BLaER1 (cell line): ENCODE data around the gene PLCH1.

Source experiments
- H3K27ac ChIP-seq: shearing (Covaris generic); formaldehyde crosslinking; 2 replicates; pipeline ENCODE4 v1.8.1; 2022
- H3K27me3 ChIP-seq: shearing (Covaris generic); formaldehyde crosslinking; 2 replicates; pipeline ENCODE4 v1.8.1; 2022
- H3K36me3 ChIP-seq: shearing (Covaris generic); formaldehyde crosslinking; 2 replicates; pipeline ENCODE4 v1.8.1; 2022
- H3K4me1 ChIP-seq: shearing (Covaris generic); formaldehyde crosslinking; 2 replicates; pipeline ENCODE4 v1.8.1; 2022
- H3K4me2 ChIP-seq: shearing (Covaris generic); formaldehyde crosslinking; 2 replicates; pipeline ENCODE4 v1.8.1; 2022
- H3K4me3 ChIP-seq: shearing (Covaris generic); formaldehyde crosslinking; 2 replicates; pipeline ENCODE4 v1.8.1; 2022
- H3K9ac ChIP-seq: shearing (Covaris generic); formaldehyde crosslinking; 2 replicates; pipeline ENCODE4 v1.8.1; 2022
- H3K9me3 ChIP-seq: shearing (Covaris generic); formaldehyde crosslinking; 2 replicates; pipeline ENCODE4 v1.8.1; 2022
- H4K20me1 ChIP-seq: shearing (Covaris generic); formaldehyde crosslinking; 2 replicates; pipeline ENCODE4 v1.8.1; 2022
- Cebpa-rat ChIP-seq: shearing (Covaris generic); IDR thresholded peaks from 2 replicates; pipeline ENCODE4 v1.8.1; 2022

The PLCH1 gene

GRCh38 chr3:155365178-155365783, 379.6 kb downstream of the PLCH1 start:
- 0 out of 2 replicates have a peak overlapping the region, but pooled peaks have one; percentile 27 for H3K4me3 ChIP-seq
- no peaks in the 10 kb centered on the region for H4K20me1 ChIP-seq
- TF ChIP-seq Cebpa-rat: no peak
- H3K27me3 ChIP-seq: no peaks in the 10 kb centered on the region
- H3K9me3 ChIP-seq: peaks cover 39% of the 10 kb centered on the region
- no peak overlapping the region for H3K9ac ChIP-seq
- H3K27ac ChIP-seq: no peak overlapping the region
- H3K4me2 ChIP-seq: no peak overlapping the region
- H3K4me1 ChIP-seq: peaks cover 56% of the 10 kb centered on the region
- H3K36me3 ChIP-seq: peaks cover 4% of the 10 kb centered on the region; the same call in 1 of the 2 replicates

GRCh38 chr3:155364492-155364891, 380.4 kb downstream of the PLCH1 start:
- peak overlapping the region; percentile 17; the same call in 1 of the 2 replicates for H3K4me3 ChIP-seq
- peaks cover 4% of the 10 kb centered on the region; the same call in 1 of the 2 replicates for H3K36me3 ChIP-seq
- H3K27ac ChIP-seq: peak overlapping the region; percentile 56
- peaks cover 35% of the 10 kb centered on the region for H3K9me3 ChIP-seq
- peaks cover 48% of the 10 kb centered on the region for H3K4me1 ChIP-seq
- H3K9ac ChIP-seq: no peak overlapping the region
- no peaks in the 10 kb centered on the region for H4K20me1 ChIP-seq
- peak overlapping the region; percentile 46 for H3K4me2 ChIP-seq
- H3K27me3 ChIP-seq: no peaks in the 10 kb centered on the region
- no peak for TF ChIP-seq Cebpa-rat

GRCh38 chr3:155363690-155364070, 381.2 kb downstream of the PLCH1 start:
- Histone ChIP-seq H3K4me1 (peaks cover 40% of the 10 kb centered on the region), H3K9me3 (peaks cover 35% of the 10 kb centered on the region), H3K9ac (no peak overlapping the region; the same call in 1 of the 2 replicates), H3K4me3 (no peak overlapping the region), H3K36me3 (peaks cover 4% of the 10 kb centered on the region; the same call in 1 of the 2 replicates), H3K27me3 (no peaks in the 10 kb centered on the region), H4K20me1 (no peaks in the 10 kb centered on the region), H3K4me2 (peak overlapping the region; percentile 46), H3K27ac (peak overlapping the region; percentile 56)
- TF ChIP-seq Cebpa-rat: no peak

GRCh38 chr3:155362808-155363689, 381.8 kb downstream of the PLCH1 start:
- Histone ChIP-seq H3K9ac (no peak overlapping the region), H3K27ac (no peak overlapping the region), H4K20me1 (no peaks in the 10 kb centered on the region), H3K36me3 (peaks cover 4% of the 10 kb centered on the region; the same call in 1 of the 2 replicates), H3K4me1 (peaks cover 34% of the 10 kb centered on the region), H3K4me3 (no peak overlapping the region), H3K4me2 (peak overlapping the region; percentile 46; the same call in 1 of the 2 replicates), H3K27me3 (no peaks in the 10 kb centered on the region), H3K9me3 (peaks cover 35% of the 10 kb centered on the region)
- 0 out of 2 replicates have a peak, but pooled peaks have one; percentile 24 for TF ChIP-seq Cebpa-rat

GRCh38 chr3:155360281-155360680, 384.6 kb downstream of the PLCH1 start:
- H3K36me3 ChIP-seq: peaks cover 1% of the 10 kb centered on the region; the same call in 1 of the 2 replicates
- no peak overlapping the region for H3K4me2 ChIP-seq
- no peak overlapping the region for H3K9ac ChIP-seq
- TF ChIP-seq Cebpa-rat: no peak
- peaks cover 23% of the 10 kb centered on the region for H3K4me1 ChIP-seq
- no peaks in the 10 kb centered on the region for H4K20me1 ChIP-seq
- peaks cover 31% of the 10 kb centered on the region for H3K9me3 ChIP-seq
- no peak overlapping the region for H3K27ac ChIP-seq
- no peaks in the 10 kb centered on the region for H3K27me3 ChIP-seq
- no peak overlapping the region for H3K4me3 ChIP-seq

- Histone ChIP-seq H3K4me1 (peaks cover 6% of the 10 kb centered on the region; the same call in 1 of the 2 replicates), H4K20me1 (no peaks in the 10 kb centered on the region), H3K36me3 (no peaks in the 10 kb centered on the region), H3K9me3 (peaks cover 7% of the 10 kb centered on the region), H3K4me2 (no peak overlapping the region), H3K9ac (no peak overlapping the region), H3K4me3 (no peak overlapping the region), H3K27ac (no peak overlapping the region), H3K27me3 (no peaks in the 10 kb centered on the region)
- TF ChIP-seq Cebpa-rat: no peak
These were observed 388.1 kb downstream of the PLCH1 start for GRCh38 chr3:155356594-155357370.

- H3K9ac ChIP-seq: no peak overlapping the region
- H3K9me3 ChIP-seq: no peaks in the 10 kb centered on the region
- no peak overlapping the region for H3K27ac ChIP-seq
- peaks cover 6% of the 10 kb centered on the region; the same call in 1 of the 2 replicates for H3K4me1 ChIP-seq
- no peaks in the 10 kb centered on the region for H3K27me3 ChIP-seq
- no peaks in the 10 kb centered on the region for H3K36me3 ChIP-seq
- no peak overlapping the region for H3K4me3 ChIP-seq
- no peaks in the 10 kb centered on the region for H4K20me1 ChIP-seq
- TF ChIP-seq Cebpa-rat: no peak
- no peak overlapping the region for H3K4me2 ChIP-seq
These were observed 390.2 kb downstream of the PLCH1 start for GRCh38 chr3:155354658-155355057.

- H3K27me3 ChIP-seq: no peaks in the 10 kb centered on the region
- no peaks in the 10 kb centered on the region for H4K20me1 ChIP-seq
- H3K4me2 ChIP-seq: no peak overlapping the region
- H3K4me1 ChIP-seq: peaks cover 6% of the 10 kb centered on the region; the same call in 1 of the 2 replicates
- H3K9ac ChIP-seq: no peak overlapping the region
- H3K27ac ChIP-seq: no peak overlapping the region
- TF ChIP-seq Cebpa-rat: no peak
- no peaks in the 10 kb centered on the region for H3K36me3 ChIP-seq
- H3K4me3 ChIP-seq: no peak overlapping the region
- no peaks in the 10 kb centered on the region for H3K9me3 ChIP-seq
These were observed 391.9 kb downstream of the PLCH1 start for GRCh38 chr3:155352900-155353490.

GRCh38 chr3:155350571-155350970, 394.3 kb downstream of the PLCH1 start:
- no peak overlapping the region for H3K27ac ChIP-seq
- H3K27me3 ChIP-seq: no peaks in the 10 kb centered on the region
- no peak overlapping the region for H3K9ac ChIP-seq
- H4K20me1 ChIP-seq: no peaks in the 10 kb centered on the region
- H3K4me3 ChIP-seq: no peak overlapping the region
- no peak overlapping the region for H3K4me2 ChIP-seq
- no peaks in the 10 kb centered on the region for H3K9me3 ChIP-seq
- TF ChIP-seq Cebpa-rat: no peak
- H3K4me1 ChIP-seq: no peaks in the 10 kb centered on the region
- H3K36me3 ChIP-seq: no peaks in the 10 kb centered on the region
